Measurements from ENCODE around the gene OSBP2.

OSBP2 gene

DNA sequence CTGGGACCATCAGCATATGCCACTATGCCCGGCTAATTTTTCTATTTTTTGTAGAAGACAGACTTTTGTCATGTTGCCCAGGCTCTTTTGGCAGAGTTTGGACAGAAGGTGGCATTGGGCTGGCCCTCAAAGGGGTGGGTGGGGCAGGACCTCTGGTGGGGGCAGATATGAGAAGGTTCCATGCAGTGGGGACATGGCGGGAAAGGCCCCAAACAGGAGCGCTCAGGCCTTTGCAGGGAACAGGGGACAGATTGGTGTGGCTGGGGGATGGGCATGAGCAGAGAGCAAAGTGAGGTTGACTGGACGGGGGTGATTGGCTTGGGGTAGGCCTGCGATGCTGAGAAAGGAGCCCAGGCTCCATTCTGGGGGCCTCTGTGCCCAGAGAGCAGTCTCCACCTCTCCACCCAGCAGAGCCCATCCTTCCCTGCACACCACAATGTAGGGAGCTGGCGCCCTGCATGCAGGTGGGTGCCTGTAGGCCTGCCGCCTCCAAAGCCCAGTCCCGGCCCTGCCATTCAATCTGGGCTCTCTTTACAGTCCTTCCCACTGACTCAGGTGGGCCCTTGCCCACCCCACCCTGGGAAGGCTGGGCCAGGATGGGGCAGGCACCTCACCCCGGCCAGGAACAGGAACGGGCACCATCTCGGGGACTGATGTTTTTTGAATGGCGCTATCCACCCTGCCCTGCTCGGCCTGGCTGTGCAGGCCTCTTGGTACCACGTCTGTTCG lies 175.2 kb downstream of the OSBP2 start:
- Histone ChIP-seq H3K4me2 (ENCODE audit: low read length, poor library complexity, severe bottlenecking) (no peak overlapping the region), H2BK15ac (ENCODE audit: low read depth, poor library complexity, severe bottlenecking) (no peak overlapping the region), H3K4me3 (ENCODE audit: insufficient read depth in 1 of 2, low read depth in 1 of 2, low read length in 2 of 2) (no peak overlapping the region), H3K9me3 (ENCODE audit: control insufficient read depth, low read length) (no peaks in the 10 kb centered on the region), H3K79me1 (replicated peaks; ENCODE audit: low read length, poor library complexity, severe bottlenecking) (no peaks in the 10 kb centered on the region), H3K36me3 (ENCODE audit: control insufficient read depth in 1 of 2, insufficient read depth in 2 of 2, low read depth in 1 of 2, low read length in 2 of 2) (peaks cover 0 to 23% of the 10 kb centered on the region in 2 experiments), H3K9ac (ENCODE audit: low read length) (no peak overlapping the region), H3K4ac (ENCODE audit: low read depth in 1 of 2, low read length in 2 of 2) (no peak overlapping the region), H4K8ac (ENCODE audit: low read length) (no peak overlapping the region), H3K27me3 (ENCODE audit: control insufficient read depth in 1 of 2, insufficient read depth in 1 of 2, low read length in 2 of 2) (peaks cover 0 to 5% of the 10 kb centered on the region in 2 experiments), H2AFZ (ENCODE audit: low read depth, low read length) (no peak overlapping the region), H3K14ac (ENCODE audit: low read length in 2 of 2) (no peak overlapping the region), H3K23ac (ENCODE audit: low read length in 2 of 2) (no peak overlapping the region), H2BK120ac (ENCODE audit: low read depth, low read length) (no peak overlapping the region), H2AK5ac (ENCODE audit: low read length, severe bottlenecking) (no peak overlapping the region), H2BK5ac (ENCODE audit: low read depth, low read length, poor library complexity, severe bottlenecking) (no peak overlapping the region), H4K91ac (ENCODE audit: low read length) (no peak overlapping the region), H3K4me1 (ENCODE audit: control insufficient read depth, insufficient read depth, low read depth, low read length) (peaks cover 8% of the 10 kb centered on the region), H3K27ac (ENCODE audit: low read length, poor library complexity, severe bottlenecking) (no peak overlapping the region), H3K18ac (ENCODE audit: low read depth in 1 of 2, low read length in 2 of 2) (no peak overlapping the region), H2BK12ac (ENCODE audit: low read length in 2 of 2) (no peak overlapping the region)
- WGBS = 84% methylated on average over 14 of the region's 15 CpGs
- DNase-seq = no peak

DNA sequence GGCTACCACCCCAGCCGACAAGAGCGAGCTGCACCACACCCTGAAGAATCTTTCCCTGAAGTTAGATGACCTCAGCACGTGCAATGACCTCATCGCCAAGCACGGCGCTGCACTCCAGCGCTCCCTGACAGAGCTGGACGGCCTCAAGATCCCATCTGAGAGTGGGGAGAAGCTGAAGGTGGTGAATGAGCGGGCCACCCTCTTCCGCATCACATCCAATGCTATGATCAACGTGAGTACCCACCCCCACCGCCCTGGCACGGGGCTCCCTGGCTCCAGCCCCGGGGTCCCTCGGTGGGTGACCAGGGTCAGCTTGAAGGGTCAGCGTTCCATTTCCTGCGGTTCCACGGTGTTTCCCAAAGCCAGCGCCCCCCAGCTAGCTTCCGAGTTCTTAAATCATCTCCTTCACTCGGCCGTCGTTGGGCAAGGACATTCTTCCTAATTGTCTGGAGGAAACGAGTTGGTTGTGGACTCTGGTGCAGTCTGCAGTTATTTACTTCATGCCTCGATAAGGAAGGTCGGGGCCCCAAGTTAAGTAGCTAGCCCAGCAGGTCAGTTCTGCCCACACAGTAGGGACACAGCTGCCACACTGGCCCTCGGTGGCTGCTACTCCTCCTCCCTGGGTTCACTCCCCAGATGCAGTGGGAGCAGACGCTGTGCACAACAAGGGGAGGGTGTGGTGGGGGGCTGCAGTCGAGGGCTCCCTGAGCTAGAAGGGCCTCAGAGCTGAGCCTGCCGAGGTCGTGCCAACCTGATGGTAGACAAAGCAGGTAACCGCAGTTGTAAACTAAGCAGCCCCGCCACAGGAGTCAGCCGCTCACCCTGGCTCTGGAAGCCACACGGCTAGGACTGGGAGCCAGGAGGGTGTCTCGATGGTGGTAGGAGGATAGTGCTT lies 176.0 kb downstream of the OSBP2 start:
- Histone ChIP-seq H3K79me1 (replicated peaks; ENCODE audit: low read length, poor library complexity, severe bottlenecking) (no peaks in the 10 kb centered on the region), H3K9ac (ENCODE audit: low read length) (no peak overlapping the region), H3K14ac (ENCODE audit: low read length in 2 of 2) (no peak overlapping the region), H3K23ac (ENCODE audit: low read length in 2 of 2) (no peak overlapping the region), H4K8ac (ENCODE audit: low read length) (no peak overlapping the region), H2BK120ac (ENCODE audit: low read depth, low read length) (no peak overlapping the region), H2AFZ (ENCODE audit: low read depth, low read length) (no peak overlapping the region), H3K27me3 (ENCODE audit: control insufficient read depth in 1 of 2, insufficient read depth in 1 of 2, low read length in 2 of 2) (peaks cover 0 to 5% of the 10 kb centered on the region in 2 experiments), H3K9me3 (ENCODE audit: control insufficient read depth, low read length) (no peaks in the 10 kb centered on the region), H2BK12ac (ENCODE audit: low read length in 2 of 2) (no peak overlapping the region), H2BK5ac (ENCODE audit: low read depth, low read length, poor library complexity, severe bottlenecking) (no peak overlapping the region), H3K36me3 (ENCODE audit: control insufficient read depth in 1 of 2, insufficient read depth in 2 of 2, low read depth in 1 of 2, low read length in 2 of 2) (peaks cover 0 to 23% of the 10 kb centered on the region in 2 experiments), H3K4me3 (ENCODE audit: insufficient read depth in 1 of 2, low read depth in 1 of 2, low read length in 2 of 2) (no peak overlapping the region), H3K18ac (ENCODE audit: low read depth in 1 of 2, low read length in 2 of 2) (no peak overlapping the region), H3K4ac (ENCODE audit: low read depth in 1 of 2, low read length in 2 of 2) (no peak overlapping the region), H3K4me2 (ENCODE audit: low read length, poor library complexity, severe bottlenecking) (no peak overlapping the region), H2AK5ac (ENCODE audit: low read length, severe bottlenecking) (no peak overlapping the region), H4K91ac (ENCODE audit: low read length) (no peak overlapping the region), H3K4me1 (ENCODE audit: control insufficient read depth, insufficient read depth, low read depth, low read length) (peaks cover 8% of the 10 kb centered on the region), H3K27ac (ENCODE audit: low read length, poor library complexity, severe bottlenecking) (no peak overlapping the region), H2BK15ac (ENCODE audit: low read depth, poor library complexity, severe bottlenecking) (no peak overlapping the region)
- no peak for DNase-seq
- 88% methylated on average over 35 of the region's 36 CpGs for WGBS

- H3K14ac ChIP-seq (ENCODE audit: low read length in 2 of 2) = no peak overlapping the region
- H2AK5ac ChIP-seq (ENCODE audit: low read length, severe bottlenecking) = no peak overlapping the region
- H2BK12ac ChIP-seq (ENCODE audit: low read length in 2 of 2) = no peak overlapping the region
- H3K4ac ChIP-seq (ENCODE audit: low read depth in 1 of 2, low read length in 2 of 2) = no peak overlapping the region
- H2AFZ ChIP-seq (ENCODE audit: low read depth, low read length) = no peak overlapping the region
- peak overlapping the region; percentile 53 for H4K8ac ChIP-seq (ENCODE audit: low read length)
- H4K91ac ChIP-seq (ENCODE audit: low read length) = no peak overlapping the region
- peaks cover 0 to 23% of the 10 kb centered on the region in 2 experiments for H3K36me3 ChIP-seq (ENCODE audit: control insufficient read depth in 1 of 2, insufficient read depth in 2 of 2, low read depth in 1 of 2, low read length in 2 of 2)
- no peak overlapping the region for H3K23ac ChIP-seq (ENCODE audit: low read length in 2 of 2)
- no peak overlapping the region for H2BK15ac ChIP-seq (ENCODE audit: low read depth, poor library complexity, severe bottlenecking)
- peaks cover 8% of the 10 kb centered on the region for H3K4me1 ChIP-seq (ENCODE audit: control insufficient read depth, insufficient read depth, low read depth, low read length)
- no peaks in the 10 kb centered on the region for H3K9me3 ChIP-seq (ENCODE audit: control insufficient read depth, low read length)
- no peak overlapping the region for H2BK5ac ChIP-seq (ENCODE audit: low read depth, low read length, poor library complexity, severe bottlenecking)
- H3K18ac ChIP-seq (ENCODE audit: low read depth in 1 of 2, low read length in 2 of 2) = no peak overlapping the region
- H3K4me2 ChIP-seq (ENCODE audit: low read length, poor library complexity, severe bottlenecking) = no peak overlapping the region
- DNase-seq = no peak
- H3K79me1 ChIP-seq (replicated peaks; ENCODE audit: low read length, poor library complexity, severe bottlenecking) = no peaks in the 10 kb centered on the region
- WGBS = 79% methylated on average over 12 of the region's 13 CpGs
- no peak overlapping the region for H3K9ac ChIP-seq (ENCODE audit: low read length)
- peaks cover 0 to 5% of the 10 kb centered on the region in 2 experiments for H3K27me3 ChIP-seq (ENCODE audit: control insufficient read depth in 1 of 2, insufficient read depth in 1 of 2, low read length in 2 of 2)
- H3K27ac ChIP-seq (ENCODE audit: low read length, poor library complexity, severe bottlenecking) = no peak overlapping the region
- H3K4me3 ChIP-seq (ENCODE audit: insufficient read depth in 1 of 2, low read depth in 1 of 2, low read length in 2 of 2) = no peak overlapping the region
- no peak overlapping the region for H2BK120ac ChIP-seq (ENCODE audit: low read depth, low read length)
Observed at GRCh38 chr22:30871391-30872284, 177.0 kb downstream of the OSBP2 start.
